ENCODE results near the gene LTB4R2. TPM values are rescaled to one million over a fixed set of nuclear protein-coding genes. Genes with fewer than 3 reads are reported as not detected.

The LTB4R2 gene
- total RNA-seq, 4 donors from 2014 or later = 88.1 to 173 (median 147) TPM

DNA sequence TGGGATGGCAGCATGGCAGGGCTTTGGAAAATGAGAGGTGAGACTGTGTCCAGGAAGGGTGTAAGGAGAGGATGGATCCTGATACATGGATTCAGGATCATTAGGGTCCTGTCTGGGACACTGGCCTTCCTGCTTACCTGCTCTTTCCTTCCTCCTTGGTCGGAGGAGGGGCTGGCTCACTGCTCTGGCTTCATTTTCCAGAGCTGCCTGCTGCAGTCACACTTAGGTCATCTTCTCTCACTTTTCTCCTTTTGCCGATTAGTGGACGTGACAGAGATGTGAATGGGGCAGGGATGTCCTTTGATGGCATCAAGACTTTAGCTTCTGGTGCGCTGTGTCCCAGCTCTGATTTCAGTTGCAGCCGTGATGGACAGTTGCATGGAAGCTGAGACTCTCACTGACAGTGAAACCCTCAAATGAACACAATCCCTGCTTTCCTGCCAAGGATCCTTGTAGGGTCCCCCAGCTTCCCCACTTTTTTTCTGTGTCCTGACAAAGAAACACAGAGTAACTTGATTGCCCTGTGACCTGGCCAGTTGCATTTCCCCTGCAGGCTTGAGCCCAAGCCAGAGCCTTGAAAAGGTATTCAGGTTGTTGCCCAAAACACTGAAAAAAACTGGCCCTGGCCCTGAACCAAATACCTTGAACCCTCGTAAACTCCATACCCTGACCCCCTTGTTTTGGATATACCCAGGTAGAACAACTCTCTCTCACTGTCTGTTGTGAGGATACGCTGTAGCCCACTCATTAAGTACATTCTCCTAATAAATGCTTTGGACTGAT, 1.4 kb upstream of the LTB4R2 start:
- DNase-seq (ENCODE audit: low spot score in 2 of 2) = no peak
- TF ChIP-seq, protein P1, sequence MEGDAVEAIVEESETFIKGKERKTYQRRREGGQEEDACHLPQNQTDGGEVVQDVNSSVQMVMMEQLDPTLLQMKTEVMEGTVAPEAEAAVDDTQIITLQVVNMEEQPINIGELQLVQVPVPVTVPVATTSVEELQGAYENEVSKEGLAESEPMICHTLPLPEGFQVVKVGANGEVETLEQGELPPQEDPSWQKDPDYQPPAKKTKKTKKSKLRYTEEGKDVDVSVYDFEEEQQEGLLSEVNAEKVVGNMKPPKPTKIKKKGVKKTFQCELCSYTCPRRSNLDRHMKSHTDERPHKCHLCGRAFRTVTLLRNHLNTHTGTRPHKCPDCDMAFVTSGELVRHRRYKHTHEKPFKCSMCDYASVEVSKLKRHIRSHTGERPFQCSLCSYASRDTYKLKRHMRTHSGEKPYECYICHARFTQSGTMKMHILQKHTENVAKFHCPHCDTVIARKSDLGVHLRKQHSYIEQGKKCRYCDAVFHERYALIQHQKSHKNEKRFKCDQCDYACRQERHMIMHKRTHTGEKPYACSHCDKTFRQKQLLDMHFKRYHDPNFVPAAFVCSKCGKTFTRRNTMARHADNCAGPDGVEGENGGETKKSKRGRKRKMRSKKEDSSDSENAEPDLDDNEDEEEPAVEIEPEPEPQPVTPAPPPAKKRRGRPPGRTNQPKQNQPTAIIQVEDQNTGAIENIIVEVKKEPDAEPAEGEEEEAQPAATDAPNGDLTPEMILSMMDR (IDR thresholded peaks at IDR 0.05) = peak in 1 of 3 donors; percentile 4
- no peak for TF ChIP-seq POLR2A (IDR thresholded peaks at IDR 0.05)
- 74 to 75% methylated on average over 7 of the region's 7 CpGs for WGBS, 2 donors
- no peak overlapping the region for H3K4me3 ChIP-seq (ENCODE audit: low read depth, poor library complexity, severe bottlenecking)
- intact Hi-C loops (cut with DNase I; ENCODE audit: low total_unique reads) = no loop called here

- 9 to 22% methylated on average over 5 of the region's 5 CpGs for WGBS, 2 donors
- TF ChIP-seq, protein P1 (IDR thresholded peaks at IDR 0.05) = no peak
- no peak for TF ChIP-seq POLR2A (IDR thresholded peaks at IDR 0.05)
- no peak for DNase-seq (ENCODE audit: low spot score in 2 of 2)
- intact Hi-C loops (cut with DNase I; ENCODE audit: low total_unique reads) = no loop called here
- H3K4me3 ChIP-seq (ENCODE audit: low read depth, poor library complexity, severe bottlenecking) = no peak overlapping the region
These were observed 315 bp downstream of the LTB4R2 start for GRCh38 chr14:24310265-24310645.

DNA sequence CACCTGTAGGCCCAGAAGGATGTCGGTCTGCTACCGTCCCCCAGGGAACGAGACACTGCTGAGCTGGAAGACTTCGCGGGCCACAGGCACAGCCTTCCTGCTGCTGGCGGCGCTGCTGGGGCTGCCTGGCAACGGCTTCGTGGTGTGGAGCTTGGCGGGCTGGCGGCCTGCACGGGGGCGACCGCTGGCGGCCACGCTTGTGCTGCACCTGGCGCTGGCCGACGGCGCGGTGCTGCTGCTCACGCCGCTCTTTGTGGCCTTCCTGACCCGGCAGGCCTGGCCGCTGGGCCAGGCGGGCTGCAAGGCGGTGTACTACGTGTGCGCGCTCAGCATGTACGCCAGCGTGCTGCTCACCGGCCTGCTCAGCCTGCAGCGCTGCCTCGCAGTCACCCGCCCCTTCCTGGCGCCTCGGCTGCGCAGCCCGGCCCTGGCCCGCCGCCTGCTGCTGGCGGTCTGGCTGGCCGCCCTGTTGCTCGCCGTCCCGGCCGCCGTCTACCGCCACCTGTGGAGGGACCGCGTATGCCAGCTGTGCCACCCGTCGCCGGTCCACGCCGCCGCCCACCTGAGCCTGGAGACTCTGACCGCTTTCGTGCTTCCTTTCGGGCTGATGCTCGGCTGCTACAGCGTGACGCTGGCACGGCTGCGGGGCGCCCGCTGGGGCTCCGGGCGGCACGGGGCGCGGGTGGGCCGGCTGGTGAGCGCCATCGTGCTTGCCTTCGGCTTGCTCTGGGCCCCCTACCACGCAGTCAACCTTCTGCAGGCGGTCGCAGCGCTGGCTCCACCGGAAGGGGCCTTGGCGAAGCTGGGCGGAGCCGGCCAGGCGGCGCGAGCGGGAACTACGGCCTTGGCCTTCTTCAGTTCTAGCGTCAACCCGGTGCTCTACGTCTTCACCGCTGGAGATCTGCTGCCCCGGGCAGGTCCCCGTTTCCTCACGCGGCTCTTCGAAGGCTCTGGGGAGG, 985 bp downstream of the LTB4R2 start, which contains the start of gene LTB4R:
Gene LTB4R (plus strand): TSS at position 857 of the 959 bp plus-strand sequence. CDS start 4,150 bp downstream, outside the sequence.
- intact Hi-C loops (cut with DNase I; ENCODE audit: low total_unique reads) = no loop called here
- H3K4me3 ChIP-seq (ENCODE audit: low read depth, poor library complexity, severe bottlenecking) = peak within 1 kb of the TSS; percentile 32
- WGBS, 2 donors = 3 to 23% methylated on average over 12 to 16 of the region's 99 CpGs
- DNase-seq (ENCODE audit: low spot score in 2 of 2) = peak in 1 of 2 donors; percentile 93
- TF ChIP-seq, protein P1 (IDR thresholded peaks at IDR 0.05) = no peak
- TF ChIP-seq POLR2A (IDR thresholded peaks at IDR 0.05) = no peak

- peak in 1 of 2 donors; percentile 84 for DNase-seq (ENCODE audit: low spot score in 2 of 2)
These were observed 2.1 kb downstream of the LTB4R2 start for GRCh38 chr14:24311837-24312615.

More at GRCh38 chr14:24311837-24312615, 2.1 kb downstream of the LTB4R2 start:
- TF ChIP-seq, protein P1 (IDR thresholded peaks at IDR 0.05) = no peak
- TF ChIP-seq POLR2A (IDR thresholded peaks at IDR 0.05) = no peak
- H3K4me3 ChIP-seq (ENCODE audit: low read depth, poor library complexity, severe bottlenecking) = no peak overlapping the region
- 75 to 89% methylated on average over 1 of the region's 1 CpG for WGBS, 2 donors
- intact Hi-C loops (cut with DNase I; ENCODE audit: low total_unique reads) = no loop called here

Measured in lower leg skin (tissue), 4 donors.